CD4-positive, alpha-beta memory T cell (primary cell): ENCODE measurements around the gene INO80. TPM values are rescaled to one million over a fixed set of nuclear protein-coding genes. Genes with fewer than 3 reads are reported as not detected.

Experiments
- CTCF ChIA-PET: fragments of 350-600 bp; sonication (Branson Sonifier 250); formaldehyde crosslinking; loops from one replicate; lab custom pipeline; 2021; ENCODE audit warnings: inconsistent platforms; ENCODE audit not compliant: partially characterized antibody; lab: Charles Lee
- POLR2A ChIA-PET: fragments of 350-600 bp; sonication (Branson Sonifier 250); formaldehyde crosslinking; loops from one replicate; lab custom pipeline; 2021; ENCODE audit not compliant: partially characterized antibody; lab: Charles Lee
- DNase-seq, 5 donors: peaks; one replicate each; pipeline versions ENCODE4 v3.0.0 to v3.0.0-alpha.2; 2020 to 2022; ENCODE audit warnings: mixed read lengths in 1 of 5
- H3K27ac ChIP-seq: one replicate; pipeline ENCODE4 v1.7.0; 2013; ENCODE audit warnings: low read depth, low read length
- H3K27me3 ChIP-seq: 2 replicates; pipeline ENCODE4 v1.7.0; 2013; ENCODE audit warnings: mild to moderate bottlenecking, low read length, moderate library complexity; ENCODE audit not compliant: insufficient read depth
- H3K36me3 ChIP-seq: 2 replicates; pipeline ENCODE4 v1.7.0; 2013; ENCODE audit warnings: mild to moderate bottlenecking, low read length, moderate library complexity; ENCODE audit not compliant: insufficient read depth
- H3K4me1 ChIP-seq: 2 replicates; pipeline ENCODE4 v1.7.0; 2013; ENCODE audit warnings: mild to moderate bottlenecking, low read length, moderate library complexity; ENCODE audit not compliant: insufficient read depth
- H3K4me3 ChIP-seq, 2 donors: one replicate each; pipeline ENCODE4 v1.7.0; 2013; ENCODE audit warnings: low read length in 2 of 2, mild to moderate bottlenecking in 1 of 2
- H3K9me3 ChIP-seq, 2 donors: one replicate each; pipeline ENCODE4 v1.7.0; 2013; ENCODE audit warnings: low read length in 2 of 2, control low read depth in 1 of 2; ENCODE audit not compliant: control insufficient read depth in 1 of 2
- H3K27ac Mint-ChIP-seq, 7 donors: one replicate each; pipeline ENCODE4 v1.8.0; 2020 to 2021; ENCODE audit warnings: mixed read lengths in 7 of 7, mild to moderate bottlenecking in 6 of 7, inconsistent platforms in 3 of 7, moderate library complexity in 3 of 7
- H3K27me3 Mint-ChIP-seq, 2 donors: one replicate each; pipeline ENCODE4 v1.8.0; 2020 to 2021; ENCODE audit warnings: mixed read lengths in 2 of 2
- H3K36me3 Mint-ChIP-seq, 2 donors: one replicate each; pipeline ENCODE4 v1.8.0; 2020 to 2021; ENCODE audit warnings: mixed read lengths in 2 of 2, inconsistent platforms in 1 of 2, mild to moderate bottlenecking in 1 of 2
- H3K4me1 Mint-ChIP-seq, 4 donors: one replicate each; pipeline ENCODE4 v1.8.0; 2020 to 2021; ENCODE audit warnings: mixed read lengths in 4 of 4, mild to moderate bottlenecking in 1 of 4
- H3K4me3 Mint-ChIP-seq, 8 donors: one replicate each; pipeline ENCODE4 v1.8.0; 2020 to 2021; ENCODE audit warnings: mixed read lengths in 8 of 8, mild to moderate bottlenecking in 7 of 8, moderate library complexity in 6 of 8, inconsistent platforms in 3 of 8
- H3K9me3 Mint-ChIP-seq, 8 donors: one replicate each; pipeline ENCODE4 v1.8.0; 2020 to 2021; ENCODE audit warnings: mixed read lengths in 8 of 8, mild to moderate bottlenecking in 5 of 8, inconsistent platforms in 3 of 8, moderate library complexity in 1 of 8
- intact Hi-C: fragments of 100-400 bp; cut with micrococcal nuclease; formaldehyde crosslinking; loops from one replicate; pipeline ENCODE4 v1.15.1; 2023
- polyA plus RNA-seq, 2 donors: library from polyadenylated mRNA; unstranded; fragments of 300-500 nt; fragmentation: Illumina TruSeq; gene quantifications; one replicate each; pipeline ENCODE4 v1.2.3, GENCODE V29; 2021
- total RNA-seq, 2 experiments: library from RNA; stranded (reverse); gene quantifications; one replicate each; pipeline ENCODE4 v1.2.3, GENCODE V29; 2021

The INO80 gene
- total and polyA plus RNA-seq, 4 experiments from 2014 or later: 1.5 to 34.4 (median 18.2) TPM

GRCh38 chr15:40936709-40937666 is 179.1 kb downstream of the INO80 start:
- no peaks in the 10 kb centered on the region for H3K9me3 ChIP-seq
- Mint-ChIP-seq H3K9me3 (peaks cover 0 to 1% (median 0%) of the 10 kb centered on the region in 8 donors), H3K27me3 (peaks cover 7 to 10% of the 10 kb centered on the region in 2 donors), H3K4me1 (peaks cover 5 to 29% (median 11%) of the 10 kb centered on the region in 4 donors), H3K4me3 (no peak overlapping the region), H3K36me3 (no peaks in the 10 kb centered on the region), H3K27ac (peak overlapping the region in 3 of 7 donors; percentile 6 to 31 (median 14))
- H3K4me3 ChIP-seq: no peak overlapping the region
- no peak for DNase-seq
- CTCF ChIA-PET: interaction anchor here (1.0 to 1.8 kb wide), 3 partner anchors 16 to 33 kb away, joined by 4 to 6 read pairs (median 4); partner anchors contain the start of gene CHAC1
- H3K27me3 ChIP-seq: no peaks in the 10 kb centered on the region
- POLR2A ChIA-PET: no interaction called here
- H3K4me1 ChIP-seq: peaks cover 9% of the 10 kb centered on the region
- H3K27ac ChIP-seq: no peak overlapping the region
- intact Hi-C loops: no loop called here
- no peaks in the 10 kb centered on the region for H3K36me3 ChIP-seq

GRCh38 chr15:40936234-40936708 is 179.8 kb downstream of the INO80 start:
- no peaks in the 10 kb centered on the region for H3K36me3 Mint-ChIP-seq
- DNase-seq: no peak
- intact Hi-C loops: no loop called here
- H3K27me3 Mint-ChIP-seq: peaks cover 14 to 16% of the 10 kb centered on the region in 2 donors
- peaks cover 5 to 31% (median 12%) of the 10 kb centered on the region in 4 donors for H3K4me1 Mint-ChIP-seq
- peaks cover 0 to 1% (median 0%) of the 10 kb centered on the region in 8 donors for H3K9me3 Mint-ChIP-seq
- H3K9me3 ChIP-seq: no peaks in the 10 kb centered on the region
- peaks cover 7% of the 10 kb centered on the region for H3K4me1 ChIP-seq
- no peak overlapping the region for H3K27ac ChIP-seq
- peak overlapping the region in 1 of 7 donors; percentile 6 for H3K27ac Mint-ChIP-seq
- POLR2A ChIA-PET: no interaction called here
- CTCF ChIA-PET: interaction anchor here (0.6 to 1.8 kb wide), 4 partner anchors 17 to 524 kb away, joined by 3 to 6 read pairs (median 4); partner anchors contain the start of gene CHAC1
- H3K4me3 ChIP-seq: no peak overlapping the region
- peaks cover 3% of the 10 kb centered on the region for H3K27me3 ChIP-seq
- no peak overlapping the region for H3K4me3 Mint-ChIP-seq
- H3K36me3 ChIP-seq: no peaks in the 10 kb centered on the region

- Mint-ChIP-seq H3K27ac (no peak overlapping the region), H3K9me3 (peaks cover 0 to 1% (median 0%) of the 10 kb centered on the region in 8 donors), H3K27me3 (peaks cover 28 to 31% of the 10 kb centered on the region in 2 donors), H3K4me3 (no peak overlapping the region), H3K36me3 (no peaks in the 10 kb centered on the region), H3K4me1 (peaks cover 9 to 33% (median 16%) of the 10 kb centered on the region in 4 donors)
- CTCF ChIA-PET: interaction anchor here (1.6 kb wide), 1 partner anchor 19 kb away, joined by 5 read pairs; the partner anchor contains the start of gene CHAC1
- DNase-seq: no peak
- H3K9me3 ChIP-seq: no peaks in the 10 kb centered on the region
- H3K27ac ChIP-seq: no peak overlapping the region
- POLR2A ChIA-PET: no interaction called here
- no peak overlapping the region for H3K4me3 ChIP-seq
- peaks cover 18% of the 10 kb centered on the region for H3K27me3 ChIP-seq
- intact Hi-C loops: no loop called here
- H3K4me1 ChIP-seq: peaks cover 18% of the 10 kb centered on the region
- H3K36me3 ChIP-seq: no peaks in the 10 kb centered on the region
These were observed 181.6 kb downstream of the INO80 start for GRCh38 chr15:40934457-40934856.

- CTCF ChIA-PET: interaction anchor here (1.6 to 6.5 kb wide), 2 partner anchors 8 to 20 kb away, joined by 5 to 54 read pairs; partner anchors contain the start of gene CHAC1
These were observed 182.6 kb downstream of the INO80 start for GRCh38 chr15:40933517-40933902.

GRCh38 chr15:40932649-40933516 is 183.2 kb downstream of the INO80 start:
- H3K27ac Mint-ChIP-seq: no peak overlapping the region
- POLR2A ChIA-PET: interaction anchor here (1.1 to 1.2 kb wide), 2 partner anchors 9 to 27 kb away, joined by 3 to 6 read pairs; no protein-coding TSS in a partner anchor
- H3K9me3 Mint-ChIP-seq: peaks cover 0 to 1% (median 0%) of the 10 kb centered on the region in 8 donors
- Histone ChIP-seq H3K4me3 (no peak overlapping the region), H3K4me1 (peaks cover 33% of the 10 kb centered on the region), H3K27ac (no peak overlapping the region), H3K27me3 (peaks cover 18% of the 10 kb centered on the region), H3K9me3 (no peaks in the 10 kb centered on the region), H3K36me3 (no peaks in the 10 kb centered on the region)
- no peaks in the 10 kb centered on the region for H3K36me3 Mint-ChIP-seq
- CTCF ChIA-PET: interaction anchor here (0.6 to 6.5 kb wide), 2 partner anchors 9 to 22 kb away, joined by 3 to 54 read pairs; no protein-coding TSS in a partner anchor
- no peak for DNase-seq
- intact Hi-C loops: no loop called here
- H3K27me3 Mint-ChIP-seq: peaks cover 34 to 39% of the 10 kb centered on the region in 2 donors
- H3K4me1 Mint-ChIP-seq: peaks cover 13 to 39% (median 20%) of the 10 kb centered on the region in 4 donors
- peak overlapping the region in 1 of 8 donors; percentile 56 for H3K4me3 Mint-ChIP-seq

More at GRCh38 chr15:40933517-40933902, 182.6 kb downstream of the INO80 start:
- POLR2A ChIA-PET: interaction anchor here (1.1 to 1.2 kb wide), 2 partner anchors 8 to 27 kb away, joined by 3 to 6 read pairs; no protein-coding TSS in a partner anchor
- Mint-ChIP-seq H3K9me3 (peaks cover 0 to 1% (median 0%) of the 10 kb centered on the region in 8 donors), H3K36me3 (no peaks in the 10 kb centered on the region), H3K4me3 (peak overlapping the region in 1 of 8 donors; percentile 63), H3K27ac (no peak overlapping the region), H3K4me1 (peaks cover 11 to 37% (median 19%) of the 10 kb centered on the region in 4 donors), H3K27me3 (peaks cover 34 to 39% of the 10 kb centered on the region in 2 donors)
- peaks cover 18% of the 10 kb centered on the region for H3K27me3 ChIP-seq
- no peaks in the 10 kb centered on the region for H3K36me3 ChIP-seq
- H3K27ac ChIP-seq: no peak overlapping the region
- intact Hi-C loops: no loop called here
- H3K9me3 ChIP-seq: no peaks in the 10 kb centered on the region
- H3K4me1 ChIP-seq: peaks cover 27% of the 10 kb centered on the region
- no peak for DNase-seq
- H3K4me3 ChIP-seq: no peak overlapping the region

GRCh38 chr15:40932156-40932555 is 183.9 kb downstream of the INO80 start:
- Mint-ChIP-seq H3K27ac (no peak overlapping the region), H3K27me3 (peaks cover 36 to 41% of the 10 kb centered on the region in 2 donors), H3K4me1 (peaks cover 15 to 42% (median 22%) of the 10 kb centered on the region in 4 donors), H3K36me3 (no peaks in the 10 kb centered on the region), H3K9me3 (peaks cover 0 to 1% (median 0%) of the 10 kb centered on the region in 8 donors), H3K4me3 (peak overlapping the region in 2 of 8 donors; percentile 26 to 32)
- CTCF ChIA-PET: interaction anchor here (1.1 to 6.5 kb wide), 3 partner anchors 9 to 33 kb away, joined by 3 to 54 read pairs (median 3); no protein-coding TSS in a partner anchor
- no peaks in the 10 kb centered on the region for H3K36me3 ChIP-seq
- no peak overlapping the region for H3K27ac ChIP-seq
- intact Hi-C loops: no loop called here
- no peak for DNase-seq
- no peaks in the 10 kb centered on the region for H3K9me3 ChIP-seq
- H3K4me3 ChIP-seq: no peak overlapping the region
- H3K27me3 ChIP-seq: peaks cover 24% of the 10 kb centered on the region
- POLR2A ChIA-PET: interaction anchor here (4.9 kb wide), 1 partner anchor 9 kb away, joined by 27 read pairs; no protein-coding TSS in a partner anchor
- H3K4me1 ChIP-seq: peaks cover 40% of the 10 kb centered on the region
